Heart left ventricle (tissue), 16 donors: ENCODE data around the gene HYPK. TPM values are rescaled to one million over a fixed set of nuclear protein-coding genes. Genes with fewer than 3 reads are reported as not detected.

Experiments used
- ATAC-seq, 4 donors: fragments of 200-7000 bp; cut with Tn5 transposase; one replicate each; pipeline ENCODE4 v1.9.1; 2020 to 2022; ENCODE audit warnings: moderate library complexity in 4 of 4, mild to moderate bottlenecking in 3 of 4, moderate number of reproducible peaks in 1 of 4
- DNase-seq, 5 donors: peaks; one replicate each; pipeline ENCODE4 v3.0.0-alpha.2; 2020
- H3K27ac ChIP-seq, 12 donors: fragments of 200-600 bp; sonication (generic) in 4 of 12; one replicate each; pipeline versions ENCODE4 v1.5.0 to v1.8.0; 2016 to 2022; ENCODE audit warnings: mild to moderate bottlenecking in 2 of 12
- H3K27me3 ChIP-seq, 9 donors: fragments of 200-600 bp; sonication (generic) in 2 of 9; one replicate each; pipeline versions ENCODE4 v1.5.1 to v1.8.0; 2016 to 2022; ENCODE audit warnings: mild to moderate bottlenecking in 3 of 9
- H3K36me3 ChIP-seq, 9 donors: fragments of 200-600 bp; sonication (generic) in 2 of 9; one replicate each; pipeline versions ENCODE4 v1.5.0 to v1.8.0; 2018 to 2022; ENCODE audit warnings: mild to moderate bottlenecking in 2 of 9
- H3K4me1 ChIP-seq, 12 donors: fragments of 200-600 bp; sonication (generic) in 4 of 12; one replicate each; pipeline versions ENCODE4 v1.5.0 to v1.8.0; 2016 to 2022; ENCODE audit warnings: mild to moderate bottlenecking in 3 of 12
- H3K4me3 ChIP-seq, 12 donors: fragments of 200-600 bp; sonication (generic) in 4 of 12; one replicate each; pipeline versions ENCODE4 v1.5.0 to v1.8.0; 2017 to 2022; ENCODE audit warnings: mild to moderate bottlenecking in 9 of 12, moderate library complexity in 4 of 12
- H3K9me3 ChIP-seq, 12 donors: fragments of 200-600 bp; sonication (generic) in 4 of 12; one replicate each; pipeline versions ENCODE4 v1.5.0 to v1.8.0; 2016 to 2022; ENCODE audit warnings: mild to moderate bottlenecking in 1 of 12
- CTCF ChIP-seq, 12 donors: fragments of 200-600 bp; sonication (generic) in 4 of 12; IDR thresholded peaks; one replicate each; pipeline versions ENCODE4 v1.5.0 to v1.8.0; 2018 to 2022; ENCODE audit warnings: antibody characterized with exemption in 12 of 12, mild to moderate bottlenecking in 5 of 12
- POLR2A ChIP-seq, 2 donors: fragments of 450-650 bp; IDR thresholded peaks; one replicate each; pipeline ENCODE4 v1.6.1; 2017; ENCODE audit warnings: antibody characterized with exemption in 2 of 2, mild to moderate bottlenecking in 2 of 2, moderate library complexity in 2 of 2
- WGBS, 4 donors: extraction: QIAGEN DNeasy Blood & Tissue Kit in 2 of 4; methylation state at CpG; one replicate each; pipeline versions ENCODE4 v1.1.5 to v1.1.7; 2013 to 2018; 5-methylcytosine and 5-hydroxymethylcytosine counted together
- intact Hi-C, 10 donors: fragments of 100-400 bp; cut with DNase I; formaldehyde crosslinking; loops; one replicate each; pipeline versions ENCODE4 v1.11.1 to v1.14.2; 2022
- long read RNA-seq, 3 donors: library from polyadenylated mRNA; unstranded; transcript quantifications; one replicate each; pipeline ENCODE4 v2.0.0, GENCODE V29; 2020 to 2021
- polyA plus RNA-seq, 2 donors: library from polyadenylated mRNA; stranded (reverse); fragments of 200-250 nt; gene quantifications; one replicate each; pipeline ENCODE4 v1.2.3, GENCODE V29; 2013
- total RNA-seq, 9 donors: library from RNA; depleted of rRNA in 2 of 9; stranded (reverse); fragments of >200 nt in 2 of 9; fragmentation: NEBNext Ultra II Directional in 3 of 9; extraction: Animal tissue kit (Norgen Biotek cat#: 25700) in 3 of 9; gene quantifications; one replicate each; pipeline versions ENCODE4 v1.1.0 to v1.2.4, GENCODE V29; 2016 to 2023
- donor health status: ischemic (EF 13 %, LVEDD 7.1; RV severe dilation, severe dysfunction).
- donor health status: healthy with polysubstance abuse.
- donor health status: DM: no; HTN: yes; CAD: no.
- donor health status: DM: no; HTN: no; CAD: no.
- donor health status: ischemic (EF 25% LVEDD 6.9; RV normal size, moderate dysfunction).
- donor health status: ischemic (EF 25% LVEDD 5.7; RV mildly dilated, moderate dysfunction).
- donor health status: healthy.
- donor health status: DM: yes; HTN: yes; CAD: no.
- donor health status: ischemic (EF 35%, LVEDD 5.7; RV mildly dilated, moderate dysfunction).
- donor health status: nonischemic (EF 11% LVEDD 7.7; RV severe dilation, severe dysfunction).
- donor health status: DM: yes; HTN: yes; CAD: no.
- donor health status: PGD.
- donor health status: ischemic (EF 29% LVEDD 5.4; RV normal size, mild dysfunction).
- donor health status: nonischemic (EF 23%, LVEDD 6.1; RV moderate dilation, normal function).

HYPK gene
- total RNA-seq (10 to 100 TPM; 10.3 to 16.5 (median 13.6) TPM), polyA plus RNA-seq (10 to 100 TPM; 42.9 to 56.5 TPM)
- long read RNA-seq, donor 1, transcript HYPK-202 (4 exons, 1,051 nt) = major isoform, 44 of 44 reads
- long read RNA-seq, donor 1, partial matches to known transcripts = 0 of 44 reads
- long read RNA-seq, donor 1, other reads (novel, unspliced or antisense) = 0 of 44 reads
- long read RNA-seq, donor 2, transcript HYPK-202 (4 exons, 1,051 nt) = major isoform, 21 of 22 reads
- long read RNA-seq, donor 2, partial matches to known transcripts = 0 of 22 reads
- long read RNA-seq, donor 2, other reads (novel, unspliced or antisense) = 1 of 22 reads
- long read RNA-seq, donor 3, full-length matches to known transcripts = 63 of 63 reads
- long read RNA-seq, donor 3, partial matches to known transcripts = 0 of 63 reads
- long read RNA-seq, donor 3, other reads (novel, unspliced or antisense) = 0 of 63 reads

- peak within 1 kb of the TSS; percentile 64 to 94 (median 82) for H3K4me3 ChIP-seq
- H3K4me1 ChIP-seq = peaks cover under 1 to 50% (median 32%) of the 10 kb centered on the region in 12 donors
- no peak for TF ChIP-seq CTCF (IDR thresholded peaks at IDR 0.05)
- peak in 1 of 2 donors; percentile 52 for TF ChIP-seq POLR2A (IDR thresholded peaks at IDR 0.05)
- peak within 1 kb of the TSS; percentile 76 to 95 (median 90) for H3K27ac ChIP-seq
- ATAC-seq (peak; percentile 90 to 97 (median 92)), DNase-seq (peak; percentile 94 to 96 (median 95))
- no peaks in the 10 kb centered on the region for H3K9me3 ChIP-seq
- peaks cover 0 to 86% (median 76%) of the 10 kb centered on the region in 9 donors for H3K36me3 ChIP-seq
- intact Hi-C loops = loop anchor here in 2 of 10 donors (2.0 kb wide), 1 partner anchor 24 kb away; the partner anchor contains the start of gene MFAP1 (in 2 of the 2)
- 8 to 9% (median 8%) methylated on average over 41 to 44 of the region's 44 CpGs for WGBS, 4 donors
- H3K27me3 ChIP-seq = no peaks in the 10 kb centered on the region
Observed at GRCh38 chr15:43800286-43801141, at the start of gene HYPK. TSS of gene HYPK (plus strand) at chr15:43800599. CDS start at chr15:43800623, 24 bp downstream.

- no peak overlapping the region for H3K4me3 ChIP-seq
- H3K27me3 ChIP-seq = no peaks in the 10 kb centered on the region
- peaks cover 4 to 63% (median 45%) of the 10 kb centered on the region in 12 donors for H3K4me1 ChIP-seq
- intact Hi-C loops = no loop called here
- H3K36me3 ChIP-seq = peaks cover 0 to 62% (median 50%) of the 10 kb centered on the region in 9 donors
- ATAC-seq (no peak), DNase-seq (no peak)
- H3K9me3 ChIP-seq = no peaks in the 10 kb centered on the region
- TF ChIP-seq CTCF (IDR thresholded peaks at IDR 0.05) (no peak), POLR2A (IDR thresholded peaks at IDR 0.05) (no peak)
- 64 to 70% (median 65%) methylated on average over 6 of the region's 6 CpGs for WGBS, 4 donors
- H3K27ac ChIP-seq = no peak overlapping the region
Observed at GRCh38 chr15:43751885-43752284, 48.5 kb upstream of the HYPK start.

- intact Hi-C loops = loop anchor here in 1 of 10 donors (10.0 kb wide), 1 partner anchor 62 kb away; the partner anchor contains the start of genes MFAP1 and WDR76
- 79 to 82% (median 81%) methylated on average over 6 of the region's 6 CpGs for WGBS, 4 donors
- DNase-seq (no peak), ATAC-seq (no peak)
- TF ChIP-seq CTCF (IDR thresholded peaks at IDR 0.05) (no peak), POLR2A (IDR thresholded peaks at IDR 0.05) (no peak)
- Histone ChIP-seq H3K36me3 (peaks cover 0 to 100% (median 98%) of the 10 kb centered on the region in 9 donors), H3K27ac (no peak overlapping the region), H3K27me3 (no peaks in the 10 kb centered on the region), H3K4me1 (peaks cover 0 to 8% (median 0%) of the 10 kb centered on the region in 12 donors), H3K4me3 (no peak overlapping the region), H3K9me3 (no peaks in the 10 kb centered on the region)
Observed at GRCh38 chr15:43762824-43763223, 37.6 kb upstream of the HYPK start.
